Occipital lobe (tissue), 2 donors: ENCODE results near the gene BMPR1A. TPM values are rescaled to one million over a fixed set of nuclear protein-coding genes. Genes with fewer than 3 reads are reported as not detected.

Source experiments
- DNase-seq: peaks from one replicate; lab custom pipeline; 2025; lab: John Stamatoyannopoulos, UW
- total RNA-seq: library from RNA; depleted of rRNA; stranded (reverse); fragments of >200 nt; gene quantifications from one replicate; pipeline ENCODE4 v1.2.3, GENCODE V29; 2014

Gene BMPR1A
- total RNA-seq, 1 donor from 2014 or later, result 64.6 TPM

DNA sequence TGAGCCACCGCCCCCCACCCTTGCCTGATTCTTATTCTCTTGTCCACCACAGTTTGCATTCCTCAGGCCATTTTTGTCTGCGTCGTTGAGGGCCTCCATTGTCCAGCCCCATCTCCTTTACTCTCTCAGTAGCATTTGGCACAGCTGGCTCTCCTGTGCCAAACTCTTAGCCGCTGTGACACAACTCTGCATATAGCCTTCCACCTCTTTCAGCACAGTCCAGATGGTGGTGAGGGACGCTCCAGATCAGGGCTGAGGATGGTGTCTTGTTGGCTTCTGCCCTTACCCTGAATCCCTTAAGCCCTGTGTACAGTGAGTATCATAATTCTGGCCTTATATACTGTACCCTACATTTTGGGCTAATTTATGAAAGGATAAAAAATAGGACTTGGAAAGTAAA lies 45.6 kb downstream of the BMPR1A start:
- no peak for DNase-seq

GRCh38 chr10:86802473-86803108 lies 46.2 kb downstream of the BMPR1A start:
- no peak for DNase-seq

DNA sequence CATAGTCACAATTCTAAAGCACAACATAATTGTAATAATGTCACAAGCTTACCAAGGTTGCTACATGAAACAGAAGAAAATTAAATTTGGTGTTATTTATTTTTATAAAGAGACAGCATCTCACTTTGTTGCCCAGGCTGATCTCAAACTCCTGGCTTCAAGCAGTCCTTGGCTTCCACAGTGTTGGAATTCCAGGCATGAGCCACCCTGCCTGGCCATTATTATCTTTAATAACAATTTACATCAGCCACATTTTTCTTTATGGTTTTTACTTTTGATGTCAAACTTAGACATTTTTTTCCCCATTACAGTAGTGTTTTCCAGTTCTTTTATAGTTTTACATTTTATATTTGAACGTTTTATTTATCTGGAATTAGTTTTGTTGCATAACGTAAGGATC lies 46.7 kb downstream of the BMPR1A start:
- DNase-seq, result no peak

DNA sequence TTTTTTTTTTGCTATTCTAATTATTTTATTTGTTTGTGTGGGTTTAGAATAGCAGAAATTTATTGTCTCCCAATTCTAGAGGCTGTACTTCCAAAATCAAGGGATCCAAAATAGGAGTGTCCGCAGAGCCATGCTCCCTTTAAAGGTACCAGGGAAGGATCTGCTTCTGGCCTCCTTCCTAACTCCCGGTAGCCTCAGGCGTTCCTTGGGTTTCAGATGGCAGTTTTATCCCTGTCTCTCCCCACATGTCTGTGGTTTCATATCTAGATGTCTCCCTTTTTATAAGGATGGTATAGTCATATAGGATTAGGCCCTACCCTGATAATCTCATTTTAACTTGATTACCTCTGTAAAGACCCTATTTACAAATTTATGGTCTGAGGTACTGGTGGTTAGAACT lies 48.4 kb downstream of the BMPR1A start:
- no peak for DNase-seq

GRCh38 chr10:86813101-86813500 lies 56.7 kb downstream of the BMPR1A start:
- DNase-seq, result no peak

- DNase-seq, result no peak
Measured at GRCh38 chr10:86813982-86814381, 57.6 kb downstream of the BMPR1A start.

GRCh38 chr10:86815035-86815617 lies 58.7 kb downstream of the BMPR1A start:
- DNase-seq, result no peak

DNA sequence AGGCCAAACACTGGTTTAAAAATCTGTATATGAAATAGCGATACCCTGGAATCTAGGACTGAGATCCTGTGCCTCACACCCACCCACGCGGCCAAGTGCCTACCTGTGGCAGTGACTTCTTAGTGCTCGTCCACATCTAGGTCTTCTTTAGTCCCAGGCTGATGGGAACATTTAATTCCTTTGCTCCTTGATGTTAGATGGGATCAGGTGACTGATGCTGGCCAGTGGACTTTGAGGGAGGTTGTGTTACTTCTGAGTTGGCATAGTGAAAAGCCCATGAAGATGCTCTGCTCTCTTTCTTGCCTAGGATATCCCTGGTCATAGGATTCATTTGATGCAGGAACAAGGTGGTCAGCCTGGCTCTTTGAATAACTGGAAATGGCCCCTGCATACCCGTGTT lies 59.2 kb downstream of the BMPR1A start:
- no peak for DNase-seq

DNA sequence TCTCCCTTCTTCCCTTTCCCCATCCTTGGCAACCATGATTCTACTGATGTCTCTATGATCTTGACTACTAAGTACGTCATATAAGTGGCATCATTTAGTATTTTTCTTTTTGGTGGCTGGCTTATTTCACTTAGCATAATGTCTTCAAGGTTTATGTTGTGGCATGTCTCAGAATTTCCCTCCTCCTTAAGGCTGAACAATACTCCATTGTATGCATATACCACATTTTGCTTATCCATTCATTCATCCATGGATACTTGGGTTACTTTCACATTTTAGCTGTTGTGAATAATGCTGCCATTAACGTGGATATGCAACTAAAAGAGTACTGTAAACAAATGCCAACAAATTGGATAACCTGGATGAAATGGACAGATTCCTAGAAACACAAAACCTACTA lies 60.8 kb downstream of the BMPR1A start:
- no peak for DNase-seq

- DNase-seq, result no peak
Measured at GRCh38 chr10:86819567-86819966, 63.1 kb downstream of the BMPR1A start.

DNA sequence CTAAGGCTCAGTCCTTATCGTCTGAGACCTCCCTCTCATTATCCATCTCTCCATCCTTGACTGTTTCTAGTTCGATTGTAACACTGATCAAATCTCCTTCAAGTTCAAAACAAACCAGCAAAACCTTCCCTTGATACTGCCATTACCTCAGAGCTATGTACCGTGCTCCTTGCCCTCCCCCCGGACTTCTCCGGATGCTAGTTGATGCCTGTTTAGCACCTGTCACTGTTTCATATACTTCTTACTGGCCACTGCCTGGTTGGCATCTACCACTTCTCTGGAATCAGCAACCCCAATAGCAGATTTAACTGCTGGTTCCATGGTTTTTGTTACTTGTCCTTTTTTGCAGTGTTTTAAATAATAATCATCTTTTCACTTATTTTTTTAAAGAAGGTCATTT lies 64.1 kb downstream of the BMPR1A start:
- DNase-seq, result no peak

- no peak for DNase-seq
Measured at GRCh38 chr10:86821388-86821999, 65.1 kb downstream of the BMPR1A start.

GRCh38 chr10:86823565-86823964 lies 67.1 kb downstream of the BMPR1A start:
- DNase-seq, result no peak

GRCh38 chr10:86824151-86824550 lies 67.7 kb downstream of the BMPR1A start:
- no peak for DNase-seq

DNA sequence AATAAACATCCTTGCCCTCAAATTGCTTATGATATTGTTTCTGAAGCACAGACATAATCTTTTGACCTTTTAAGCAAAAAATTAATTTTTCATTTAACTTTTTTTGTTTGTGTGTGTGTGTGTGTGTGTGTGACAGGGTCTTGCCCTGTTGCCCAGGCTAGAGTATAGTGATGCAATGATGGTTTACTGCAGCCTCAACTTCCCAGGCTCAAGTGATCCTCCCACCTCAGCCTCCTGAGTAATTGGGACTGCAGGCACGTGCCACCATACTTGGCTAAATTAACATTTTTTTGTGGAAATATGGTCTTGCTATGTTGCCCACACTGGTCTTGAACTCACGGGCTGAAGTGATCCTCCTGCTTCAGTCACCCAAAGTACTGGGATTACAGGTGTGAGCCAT lies 68.9 kb downstream of the BMPR1A start:
- DNase-seq, result no peak

DNA sequence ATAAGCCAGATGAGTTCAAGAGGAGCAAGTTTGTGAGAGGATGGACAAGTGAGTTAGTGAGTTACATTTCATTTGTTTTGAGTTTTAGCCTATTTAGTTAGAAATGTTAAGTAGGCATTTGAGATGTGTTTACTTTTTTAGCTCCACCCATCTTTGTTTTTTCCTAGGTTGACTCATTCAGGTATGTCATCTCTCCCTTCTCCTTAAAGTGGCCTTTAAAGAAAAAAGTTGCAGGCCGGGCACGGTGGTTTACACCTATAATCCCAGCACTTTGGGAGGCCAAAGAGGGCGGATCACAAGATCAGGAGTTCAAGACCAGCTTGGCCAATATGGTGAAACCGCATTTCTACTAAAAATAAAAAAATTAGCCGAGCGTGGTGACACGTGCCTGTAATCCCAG lies 71.2 kb downstream of the BMPR1A start:
- DNase-seq, result no peak

GRCh38 chr10:86828145-86828544 lies 71.7 kb downstream of the BMPR1A start:
- no peak for DNase-seq

- no peak for DNase-seq
Measured at GRCh38 chr10:86829472-86829871, 73.1 kb downstream of the BMPR1A start.

DNA sequence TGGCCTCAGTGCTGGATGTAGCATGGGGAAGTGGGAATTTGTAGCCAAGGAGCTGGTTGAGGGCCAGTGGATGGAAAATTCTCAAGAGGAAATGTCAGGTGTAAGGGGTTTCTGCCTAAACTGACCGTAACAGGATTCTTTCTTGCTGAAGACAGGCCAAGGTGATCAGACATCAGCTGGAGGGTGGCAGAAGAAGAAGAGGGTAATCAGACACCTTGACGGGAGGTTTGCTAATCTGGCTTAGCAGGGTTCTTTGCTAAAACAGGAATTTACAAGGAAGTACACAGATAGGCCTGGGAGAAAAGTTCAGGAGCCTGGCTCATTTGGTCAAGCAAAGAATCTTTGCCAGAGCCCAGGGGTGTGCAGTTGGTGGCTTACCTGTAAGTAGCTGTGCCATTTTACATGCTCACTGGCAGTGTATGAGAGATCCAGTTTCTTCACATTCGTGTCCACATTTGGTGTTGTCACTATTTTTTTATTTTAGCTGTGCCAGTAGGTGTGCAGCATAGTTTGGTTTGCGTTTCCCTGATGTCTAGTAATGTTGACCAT lies 73.7 kb downstream of the BMPR1A start:
- DNase-seq, result no peak

- DNase-seq, result no peak
Measured at GRCh38 chr10:86833969-86834368, 77.5 kb downstream of the BMPR1A start.

DNA sequence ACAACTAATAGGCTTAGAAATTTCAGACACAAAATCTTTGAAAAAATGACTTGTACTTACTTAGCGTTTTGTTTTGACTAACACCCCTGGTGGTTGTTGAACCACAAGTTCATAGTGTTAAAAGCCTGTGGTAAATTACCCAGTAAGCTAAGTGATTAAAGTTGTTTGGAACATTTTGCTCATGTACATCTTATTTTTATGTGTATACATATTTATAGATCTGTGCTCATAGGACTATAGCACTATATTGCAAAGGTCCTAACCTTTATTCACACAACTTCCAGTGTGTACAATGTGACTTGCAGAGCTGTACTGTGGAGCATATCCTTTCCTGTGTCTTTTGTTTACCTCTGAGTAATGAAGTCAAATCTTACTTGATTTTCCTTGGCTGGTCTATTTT lies 79.6 kb downstream of the BMPR1A start:
- no peak for DNase-seq

GRCh38 chr10:86837663-86838062 lies 81.2 kb downstream of the BMPR1A start:
- no peak for DNase-seq

DNA sequence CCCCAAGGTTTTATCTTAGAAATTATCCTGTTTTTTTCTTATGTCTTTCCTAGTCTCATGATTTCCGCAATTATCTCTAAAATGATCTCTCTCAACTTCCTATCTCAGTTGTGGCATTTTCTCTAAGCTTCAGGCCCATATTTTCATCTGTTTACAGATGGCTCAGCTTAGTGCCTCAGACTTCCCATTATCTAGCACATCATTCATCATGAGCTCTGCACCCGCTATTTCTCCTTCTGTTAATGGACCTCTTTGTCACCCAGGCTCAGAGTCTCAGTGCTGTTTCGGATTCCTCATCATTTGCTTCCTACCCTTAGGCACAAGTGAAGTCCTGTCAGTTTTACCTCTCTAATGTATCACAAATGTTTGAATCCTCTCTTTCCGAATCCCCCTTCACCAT lies 84.1 kb downstream of the BMPR1A start:
- no peak for DNase-seq
